Suprapubic skin (tissue), 4 donors: ENCODE measurements around the gene BTF3. TPM values are rescaled to one million over a fixed set of nuclear protein-coding genes. Genes with fewer than 3 reads are reported as not detected.

Source experiments
- DNase-seq, 2 donors: peaks; one replicate each; pipeline ENCODE4 v3.0.0-alpha.2; 2019; ENCODE audit warnings: low spot score in 2 of 2
- H3K27ac ChIP-seq: fragments of 200-600 bp; sonication (generic); one replicate; pipeline ENCODE4 v1.5.1; 2019
- H3K27me3 ChIP-seq: fragments of 200-600 bp; sonication (generic); one replicate; pipeline ENCODE4 v1.5.1; 2019
- H3K36me3 ChIP-seq: fragments of 200-600 bp; sonication (generic); one replicate; pipeline ENCODE4 v1.5.1; 2019
- H3K4me1 ChIP-seq: fragments of 200-600 bp; sonication (generic); one replicate; pipeline ENCODE4 v1.5.1; 2019
- H3K4me3 ChIP-seq: fragments of 200-600 bp; sonication (generic); one replicate; pipeline ENCODE4 v1.5.1; 2019; ENCODE audit warnings: mild to moderate bottlenecking
- H3K9me3 ChIP-seq: fragments of 200-600 bp; sonication (generic); one replicate; pipeline ENCODE4 v1.5.1; 2019
- CTCF ChIP-seq, 2 donors: fragments of 200-600 bp in 1 of 2; fragments of 450-650 bp in 1 of 2; sonication (generic) in 1 of 2; IDR thresholded peaks; one replicate each; pipeline ENCODE4 v1.5.1; 2016 to 2019; ENCODE audit warnings: antibody characterized with exemption in 2 of 2, mild to moderate bottlenecking in 1 of 2, moderate library complexity in 1 of 2
- EP300 ChIP-seq: sonication (generic); formaldehyde crosslinking; IDR thresholded peaks from one replicate; pipeline ENCODE4 v1.6.1; 2017; ENCODE audit warnings: antibody characterized with exemption
- POLR2A ChIP-seq, 2 donors: fragments of 450-650 bp; IDR thresholded peaks; one replicate each; pipeline ENCODE4 v1.6.1; 2017; ENCODE audit warnings: antibody characterized with exemption in 2 of 2, mild to moderate bottlenecking in 2 of 2, moderate library complexity in 2 of 2
- POLR2AphosphoS5 ChIP-seq, 3 donors: sonication (generic); formaldehyde crosslinking; IDR thresholded peaks; one replicate each; pipeline ENCODE4 v1.6.1; 2017; ENCODE audit warnings: antibody characterized with exemption in 3 of 3
- WGBS: methylation state at CpG from one replicate; pipeline ENCODE4 v1.1.5; 2018; 5-methylcytosine and 5-hydroxymethylcytosine counted together
- total RNA-seq, 4 donors: library from RNA; depleted of rRNA; stranded (reverse); fragments of >200 nt; gene quantifications; one replicate each; pipeline ENCODE4 v1.1.0, GENCODE V29; 2016

BTF3 gene
- total RNA-seq, 4 donors from 2014 or later, result 473 to 851 (median 620) TPM

GRCh38 chr5:73532195-73532594 lies 34.0 kb downstream of the BTF3 start:
- Histone ChIP-seq H3K9me3 (no peaks in the 10 kb centered on the region), H3K4me1 (no peaks in the 10 kb centered on the region), H3K27ac (no peak overlapping the region), H3K36me3 (no peaks in the 10 kb centered on the region), H3K27me3 (no peaks in the 10 kb centered on the region), H3K4me3 (no peak overlapping the region)
- WGBS, result 83% methylated on average over 5 of the region's 5 CpGs
- TF ChIP-seq POLR2AphosphoS5 (IDR thresholded peaks at IDR 0.05) (no peak), POLR2A (IDR thresholded peaks at IDR 0.05) (no peak), EP300 (no peak), CTCF (IDR thresholded peaks at IDR 0.05) (no peak)
- no peak for DNase-seq

GRCh38 chr5:73534011-73534644 lies 35.9 kb downstream of the BTF3 start:
- 77% methylated on average over 5 of the region's 5 CpGs for WGBS
- TF ChIP-seq POLR2A (IDR thresholded peaks at IDR 0.05) (no peak), EP300 (no peak), CTCF (IDR thresholded peaks at IDR 0.05) (no peak), POLR2AphosphoS5 (IDR thresholded peaks at IDR 0.05) (no peak)
- DNase-seq, result no peak
- Histone ChIP-seq H3K4me1 (no peaks in the 10 kb centered on the region), H3K9me3 (no peaks in the 10 kb centered on the region), H3K27me3 (no peaks in the 10 kb centered on the region), H3K36me3 (no peaks in the 10 kb centered on the region), H3K4me3 (no peak overlapping the region), H3K27ac (no peak overlapping the region)

- no peak for DNase-seq
- H3K27me3 ChIP-seq, result no peaks in the 10 kb centered on the region
- H3K4me3 ChIP-seq, result no peak overlapping the region
- H3K36me3 ChIP-seq, result no peaks in the 10 kb centered on the region
- no peak overlapping the region for H3K27ac ChIP-seq
- no peaks in the 10 kb centered on the region for H3K4me1 ChIP-seq
- WGBS, result 94% methylated on average over 2 of the region's 2 CpGs
- no peaks in the 10 kb centered on the region for H3K9me3 ChIP-seq
- no peak for TF ChIP-seq EP300
- TF ChIP-seq CTCF (IDR thresholded peaks at IDR 0.05), result no peak
- TF ChIP-seq POLR2AphosphoS5 (IDR thresholded peaks at IDR 0.05), result no peak
- no peak for TF ChIP-seq POLR2A (IDR thresholded peaks at IDR 0.05)
These were observed 36.7 kb downstream of the BTF3 start for GRCh38 chr5:73534971-73535370.

- no peaks in the 10 kb centered on the region for H3K27me3 ChIP-seq
- 74% methylated on average over 2 of the region's 2 CpGs for WGBS
- peaks cover 9% of the 10 kb centered on the region for H3K4me1 ChIP-seq
- H3K27ac ChIP-seq, result no peak overlapping the region
- no peak overlapping the region for H3K4me3 ChIP-seq
- H3K9me3 ChIP-seq, result no peaks in the 10 kb centered on the region
- DNase-seq, result no peak
- TF ChIP-seq EP300 (no peak), CTCF (IDR thresholded peaks at IDR 0.05) (no peak), POLR2A (IDR thresholded peaks at IDR 0.05) (no peak), POLR2AphosphoS5 (IDR thresholded peaks at IDR 0.05) (no peak)
- no peaks in the 10 kb centered on the region for H3K36me3 ChIP-seq
These were observed 41.5 kb downstream of the BTF3 start for GRCh38 chr5:73539730-73540129.

GRCh38 chr5:73540192-73540591 lies 42.0 kb downstream of the BTF3 start:
- Histone ChIP-seq H3K9me3 (no peaks in the 10 kb centered on the region), H3K4me3 (no peak overlapping the region), H3K36me3 (no peaks in the 10 kb centered on the region), H3K4me1 (peaks cover 9% of the 10 kb centered on the region), H3K27me3 (no peaks in the 10 kb centered on the region), H3K27ac (no peak overlapping the region)
- 32% methylated on average over 3 of the region's 3 CpGs for WGBS
- TF ChIP-seq POLR2AphosphoS5 (IDR thresholded peaks at IDR 0.05) (no peak), CTCF (IDR thresholded peaks at IDR 0.05) (no peak), EP300 (no peak), POLR2A (IDR thresholded peaks at IDR 0.05) (no peak)
- DNase-seq, result no peak
